GM18505 (cell line): ENCODE data around the gene DCTN4.

Source experiments
- ATAC-seq: cut with Tn5 transposase; IDR thresholded peaks from one replicate; pipeline ENCODE4 v1.9.1; 2021; ENCODE audit not compliant: unreplicated experiment
- POLR2A ChIP-seq: IDR thresholded peaks from 4 replicates; pipeline ENCODE4 v1.6.1; 2011; ENCODE audit warnings: borderline replicate concordance; ENCODE audit not compliant: insufficient read depth, insufficient read length; ENCODE audit errors: extremely low read depth

The DCTN4 gene

GRCh38 chr5:150676578-150676977, 82.2 kb downstream of the DCTN4 start:
- no peak for TF ChIP-seq POLR2A
- no peak for ATAC-seq

DNA sequence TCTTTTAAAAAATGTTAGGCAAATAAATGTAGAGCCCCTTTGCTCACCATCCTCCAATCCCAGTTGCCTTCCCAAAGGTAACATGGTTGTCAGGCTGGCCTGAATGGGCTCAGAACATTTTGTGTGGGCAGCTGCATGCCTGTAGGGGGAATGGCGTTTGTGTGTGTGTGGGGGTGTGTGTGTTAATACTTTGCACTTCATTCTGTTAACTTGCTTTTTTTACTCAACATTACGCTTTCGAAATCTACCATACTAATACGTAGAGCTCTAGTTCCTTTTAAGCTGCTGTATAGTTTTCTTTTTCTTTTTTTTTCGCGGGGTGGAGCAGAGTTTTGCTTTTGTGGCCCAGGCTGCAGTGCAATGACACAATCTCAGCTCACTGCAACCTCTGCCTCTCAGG, 83.7 kb downstream of the DCTN4 start:
- TF ChIP-seq POLR2A = no peak
- ATAC-seq = no peak

GRCh38 chr5:150674341-150674821, 84.4 kb downstream of the DCTN4 start:
- ATAC-seq = no peak
- no peak for TF ChIP-seq POLR2A

DNA sequence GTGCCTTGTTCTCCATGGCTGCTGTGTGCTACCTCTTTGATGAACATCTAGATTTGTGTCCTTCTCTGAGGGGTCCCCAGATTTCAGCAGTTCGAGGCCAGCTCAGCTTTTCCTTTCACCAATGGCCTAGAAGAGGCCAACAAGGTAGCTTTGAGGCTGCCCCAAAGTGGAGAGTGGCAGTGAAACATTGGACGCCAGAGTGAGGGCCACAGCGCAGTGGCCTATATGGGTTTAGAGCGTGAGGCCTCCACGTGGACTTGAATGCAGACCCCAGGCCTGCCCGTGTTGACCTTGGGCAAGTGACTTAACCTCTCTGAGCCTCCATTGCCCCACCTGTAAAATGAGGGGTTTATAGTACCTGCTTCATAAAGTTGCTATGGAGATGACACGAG, 85.9 kb downstream of the DCTN4 start:
- ATAC-seq = no peak
- TF ChIP-seq POLR2A = no peak

- no peak for TF ChIP-seq POLR2A
- peak; percentile 55 for ATAC-seq
Measured at GRCh38 chr5:150672237-150672883, 86.5 kb downstream of the DCTN4 start.

DNA sequence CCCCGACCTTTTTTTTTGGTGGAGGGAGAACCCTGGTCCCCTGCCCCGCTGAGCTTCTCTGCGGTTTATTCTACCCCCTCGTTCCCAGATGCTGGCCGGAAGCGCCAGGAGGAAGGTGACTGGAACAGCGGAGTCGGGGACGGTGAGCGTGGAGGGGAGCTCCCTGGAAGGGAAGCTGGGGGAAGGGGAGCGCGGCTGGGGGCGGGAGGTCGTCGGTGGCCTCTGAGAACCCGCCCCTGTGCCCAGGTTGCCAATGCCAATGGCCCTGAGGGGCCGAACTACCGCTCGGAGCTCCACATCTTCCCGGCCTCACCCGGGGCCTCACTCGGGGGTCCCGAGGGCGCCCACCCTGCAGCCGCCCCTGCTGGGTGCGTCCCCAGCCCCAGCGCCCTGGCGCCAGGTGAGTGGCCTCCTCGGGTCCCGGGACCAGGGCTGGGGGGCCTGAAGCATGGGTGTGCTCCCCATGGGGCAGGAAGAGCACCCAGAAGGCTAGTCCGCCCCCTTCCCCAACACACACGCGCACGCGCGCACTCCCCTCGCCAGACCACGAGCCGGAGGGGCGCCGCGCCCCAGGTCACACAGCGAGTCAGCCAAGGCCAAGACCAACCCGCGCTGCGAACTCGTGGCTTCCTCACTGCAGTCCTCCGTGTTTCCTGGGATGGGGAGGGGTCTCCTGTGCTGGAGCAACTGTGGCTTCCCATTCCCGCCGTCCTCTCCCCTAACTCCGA, 87.1 kb downstream of the DCTN4 start:
- TF ChIP-seq POLR2A = no peak
- no peak for ATAC-seq

- no peak for TF ChIP-seq POLR2A
- no peak for ATAC-seq
Measured at GRCh38 chr5:150670948-150671310, 87.9 kb downstream of the DCTN4 start.

DNA sequence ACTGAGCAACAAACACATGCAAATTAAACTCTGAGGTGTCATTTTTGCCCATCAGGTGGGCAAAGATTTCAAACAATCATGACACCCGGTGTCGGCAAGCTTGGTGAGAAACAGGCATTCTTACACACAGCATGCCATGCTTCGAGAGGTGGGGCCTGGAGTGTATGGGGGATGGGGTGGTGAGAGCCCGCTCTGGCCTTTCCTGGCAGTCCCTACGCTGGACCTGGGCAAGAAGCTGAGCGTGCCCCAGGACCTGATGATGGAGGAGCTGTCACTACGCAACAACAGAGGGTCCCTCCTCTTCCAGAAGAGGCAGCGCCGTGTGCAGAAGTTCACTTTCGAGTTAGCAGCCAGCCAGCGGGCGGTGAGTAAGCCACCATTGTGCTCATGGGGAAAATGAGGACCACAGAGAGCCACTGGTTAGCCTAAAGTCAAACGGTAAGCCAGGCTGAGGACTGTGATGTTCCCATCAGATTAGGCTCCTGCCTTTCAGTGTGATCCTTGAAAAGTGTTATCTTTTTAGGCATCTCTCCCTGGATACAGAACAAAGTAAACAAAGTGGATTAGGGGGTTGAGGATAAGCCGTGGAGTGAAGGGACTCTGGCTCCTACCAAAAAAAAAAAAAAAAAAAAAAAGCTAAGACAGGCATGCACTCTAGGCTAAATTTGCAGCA, 88.4 kb downstream of the DCTN4 start:
- TF ChIP-seq POLR2A = no peak
- no peak for ATAC-seq

- TF ChIP-seq POLR2A = no peak
- ATAC-seq = no peak
Measured at GRCh38 chr5:150665044-150665443, 93.8 kb downstream of the DCTN4 start.

DNA sequence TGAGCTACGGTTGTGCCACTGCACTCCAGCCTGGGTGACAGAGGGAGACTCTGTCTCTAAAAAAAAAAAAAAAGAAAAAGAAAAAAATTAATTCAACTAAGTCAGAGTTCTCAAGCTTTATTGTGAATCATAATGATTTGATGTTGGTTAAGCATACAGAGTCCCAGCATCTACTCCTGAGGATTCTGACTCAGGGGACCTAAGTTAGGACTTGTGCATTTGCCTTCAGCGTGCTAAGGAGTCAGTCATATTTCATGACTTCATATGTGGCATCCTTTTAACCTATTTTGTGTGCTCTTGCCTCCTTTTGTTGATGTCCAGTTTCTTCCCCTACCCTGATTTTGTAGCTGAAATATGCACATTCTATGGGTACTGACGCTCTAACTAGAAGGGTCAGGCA, 94.9 kb downstream of the DCTN4 start:
- no peak for TF ChIP-seq POLR2A
- no peak for ATAC-seq

DNA sequence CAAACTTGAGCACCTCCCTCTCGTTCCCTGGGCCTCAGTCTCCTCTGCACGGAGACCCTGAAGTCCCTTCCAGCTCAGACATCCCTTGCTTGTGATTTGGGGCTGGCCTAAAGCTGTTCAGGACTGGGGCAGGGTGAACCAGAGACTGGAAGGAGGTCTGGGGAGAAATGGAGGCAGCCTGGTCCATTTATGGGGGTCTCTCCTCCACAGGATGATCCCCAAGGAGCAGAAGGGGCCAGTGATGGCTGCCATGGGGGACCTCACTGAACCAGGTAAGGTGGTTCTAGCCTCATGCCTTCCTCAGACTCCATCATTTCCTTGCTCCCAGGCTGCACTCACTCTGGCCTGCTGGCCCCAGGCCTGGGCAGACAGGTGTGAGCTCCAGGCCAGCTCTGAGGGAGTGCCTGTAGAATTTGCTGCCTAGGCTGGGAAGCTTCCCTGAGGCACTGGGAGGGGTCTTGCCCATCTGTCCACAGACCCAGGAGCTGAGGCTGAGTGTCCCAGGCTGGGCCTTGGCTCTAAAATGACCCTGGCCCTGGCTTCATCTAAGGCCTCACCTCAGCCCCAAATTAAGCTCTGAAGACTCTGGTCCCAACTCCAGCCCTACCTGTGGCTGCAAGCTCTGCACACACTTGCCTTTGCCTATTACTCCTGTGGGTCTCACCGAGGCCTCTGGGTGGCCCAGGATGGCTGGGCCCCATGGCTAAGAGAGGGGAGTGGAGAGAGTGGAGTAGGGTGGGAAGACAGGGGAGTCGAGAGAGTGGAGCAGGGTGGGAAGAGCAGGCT, 95.9 kb downstream of the DCTN4 start:
- no peak for ATAC-seq
- TF ChIP-seq POLR2A = no peak

- ATAC-seq = no peak
- TF ChIP-seq POLR2A = no peak
Measured at GRCh38 chr5:150661821-150662596, 96.8 kb downstream of the DCTN4 start.

DNA sequence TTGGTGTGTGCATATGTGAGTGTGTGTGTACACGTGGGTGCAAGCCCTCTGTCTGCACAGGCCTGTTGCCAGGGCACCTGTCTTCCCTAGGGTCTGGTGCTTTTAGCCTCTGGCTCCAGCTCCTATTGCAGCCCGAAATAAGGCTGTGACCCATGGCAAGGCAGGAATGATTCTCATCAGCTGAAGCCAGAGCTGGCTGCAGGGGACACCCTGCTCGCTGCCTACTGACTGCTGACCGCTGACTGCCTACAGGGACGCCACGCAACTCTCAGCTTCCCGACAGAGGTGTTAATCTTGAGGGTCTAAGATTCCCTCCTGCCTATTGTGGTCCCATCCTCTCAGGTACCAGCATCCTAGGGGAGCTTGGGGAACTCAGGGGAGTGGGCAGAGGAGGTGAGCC, 97.7 kb downstream of the DCTN4 start, which contains the start of gene MYOZ3:
Gene MYOZ3 (plus strand): TSS at position 166 of the 400 bp plus-strand sequence. CDS start 1,691 bp downstream, outside the sequence.
- no peak for TF ChIP-seq POLR2A
- ATAC-seq = no peak

- TF ChIP-seq POLR2A = no peak
- no peak for ATAC-seq
Measured at GRCh38 chr5:150660108-150660831, 98.5 kb downstream of the DCTN4 start.
